ENCODE results near the gene NR1D1.

Gene NR1D1

DNA sequence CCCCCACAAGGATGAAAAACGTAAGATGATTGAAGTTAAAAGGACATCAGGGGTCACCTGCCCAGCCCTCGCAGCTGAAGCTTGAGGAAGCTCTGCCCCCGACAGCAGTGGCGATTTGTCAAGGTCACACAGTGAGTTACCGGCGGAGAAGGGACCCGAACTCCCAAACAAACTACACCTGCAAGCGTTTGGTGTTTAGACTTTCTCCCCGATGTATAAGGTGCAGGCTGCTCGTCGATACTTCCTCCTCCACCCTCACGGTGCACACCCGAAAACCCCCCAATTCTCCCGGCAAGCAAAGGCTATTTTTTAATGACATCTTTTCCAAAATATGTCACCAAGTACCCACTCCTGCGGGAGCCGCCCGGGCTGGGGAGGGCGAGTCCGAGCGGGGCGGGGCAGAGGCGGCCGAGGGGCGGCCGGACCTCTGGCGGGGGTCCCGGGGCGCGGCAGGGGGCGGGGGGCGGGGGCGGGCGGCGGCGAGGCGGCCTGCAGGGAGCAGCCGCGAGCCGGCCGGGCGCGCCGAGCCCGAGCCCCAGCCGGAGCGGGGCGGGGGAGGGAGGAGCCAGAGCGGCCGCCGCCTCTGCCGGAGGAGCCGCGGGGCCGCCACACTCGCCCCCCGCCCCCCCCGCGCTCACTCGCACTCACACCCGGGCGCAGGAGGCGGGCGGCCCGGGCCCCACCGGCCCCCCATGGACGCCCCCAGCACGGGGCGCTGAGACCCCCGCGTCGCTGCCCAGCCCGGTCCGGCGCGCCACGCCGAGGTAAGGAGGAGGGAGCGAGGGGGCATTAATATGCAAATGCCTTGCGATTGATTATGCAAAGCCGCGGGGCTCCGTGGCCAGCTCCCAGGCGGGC lies 37.8 kb downstream of the NR1D1 start, which contains the start of gene THRA:
Gene THRA, plus strand, starts transcription at position 637 of the 858 bp plus-strand sequence. CDS start 11,524 bp downstream, outside the sequence.
- peak; percentile 77 for DNase-seq

DNA sequence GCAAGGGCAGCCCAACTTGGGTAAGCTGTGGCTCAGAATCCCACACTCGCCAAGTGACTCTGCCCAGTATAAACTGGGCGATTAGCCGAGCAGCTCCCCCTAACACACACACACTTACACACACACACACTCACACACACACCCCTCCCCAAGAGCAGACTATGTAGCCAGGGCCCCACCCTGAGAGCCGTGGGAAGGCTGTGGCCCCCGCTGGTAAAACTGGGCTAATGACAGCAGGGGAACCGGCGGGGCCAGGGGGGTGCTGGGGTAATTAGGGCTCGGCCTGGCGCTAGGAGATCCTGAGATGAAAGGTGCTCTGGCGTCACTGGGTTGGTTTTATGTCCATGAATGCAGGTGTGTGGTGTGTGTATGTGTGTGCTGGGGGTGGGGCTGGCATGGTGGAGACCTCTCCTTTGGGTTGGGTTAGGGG lies 38.8 kb downstream of the NR1D1 start:
- DNase-seq = no peak
- no peak for ATAC-seq

More for the DNA sequence above, 37.8 kb downstream of the NR1D1 start, which contains the start of gene THRA:
- ATAC-seq = peak; percentile 74

DNA sequence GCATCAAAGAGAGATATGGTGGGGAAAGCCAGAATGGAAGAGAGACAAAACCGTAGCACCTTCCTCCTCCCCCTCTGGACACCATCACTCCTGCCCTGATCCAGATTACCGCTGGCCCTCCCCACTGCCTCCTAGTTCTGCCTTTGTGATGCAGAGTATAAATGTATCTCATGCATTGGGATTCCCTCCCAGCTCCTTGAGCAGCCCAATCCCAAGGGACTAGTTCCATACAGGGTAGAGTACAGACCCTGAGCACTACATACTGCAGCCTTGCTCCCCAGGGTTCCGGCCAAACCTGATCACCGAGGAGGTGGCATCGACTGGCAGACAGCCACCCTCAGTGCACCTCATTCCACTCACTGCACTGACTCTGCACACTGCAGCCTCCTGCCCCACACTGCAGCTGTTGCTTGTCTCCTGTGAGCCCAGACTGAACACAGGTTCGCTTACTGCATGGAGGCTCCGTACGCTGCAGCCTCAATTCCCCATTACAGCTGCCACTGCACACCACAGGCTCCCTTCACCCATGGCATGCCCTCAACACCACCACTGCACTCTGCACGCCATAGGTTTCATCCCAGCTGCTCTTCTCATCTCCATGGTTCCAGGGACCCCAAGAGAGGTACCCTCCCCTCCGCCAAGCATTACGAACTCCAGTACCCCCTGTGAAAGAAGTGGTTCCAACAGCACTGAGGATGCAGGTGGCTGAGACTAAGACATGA lies 39.3 kb downstream of the NR1D1 start:
- no peak for ATAC-seq

DNA sequence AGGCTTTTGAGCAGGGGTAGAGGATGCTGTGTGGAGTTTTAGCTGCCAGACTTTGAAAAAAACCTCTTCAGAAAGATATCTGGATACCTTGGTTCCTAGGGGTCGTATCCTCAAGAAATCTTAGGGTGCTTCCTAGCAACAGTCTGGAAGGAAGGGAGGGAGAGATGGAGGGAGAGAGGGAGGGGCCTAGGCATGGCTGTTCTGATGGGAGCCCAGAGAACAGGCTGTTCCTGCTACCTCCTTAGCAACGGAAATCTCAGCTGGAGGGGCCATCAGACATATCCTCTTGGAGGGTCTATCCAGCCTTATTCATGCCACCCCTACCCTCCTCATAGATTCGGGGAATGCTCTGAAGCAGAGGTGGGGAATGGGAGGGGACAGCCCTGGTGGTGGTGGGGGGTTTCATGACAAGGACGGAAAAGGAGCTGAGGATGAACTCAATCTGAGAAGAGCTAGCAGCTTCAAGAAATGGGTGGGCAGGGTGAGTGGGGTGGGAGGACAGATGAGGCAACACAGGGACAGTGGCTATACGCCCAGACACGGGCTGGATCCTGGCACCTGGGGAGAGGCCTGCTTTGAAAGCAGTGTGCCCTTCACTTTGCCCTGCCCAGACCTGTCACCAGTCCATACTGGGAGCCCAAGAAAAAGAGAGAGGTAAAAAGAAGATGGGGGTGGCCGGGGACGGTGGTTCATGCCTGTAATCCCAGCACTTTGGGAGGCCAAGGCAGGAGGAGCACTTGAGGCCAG lies 40.5 kb downstream of the NR1D1 start:
- DNase-seq = no peak
- no peak for ATAC-seq

More for the DNA sequence above, 39.3 kb downstream of the NR1D1 start:
- DNase-seq = no peak

DNA sequence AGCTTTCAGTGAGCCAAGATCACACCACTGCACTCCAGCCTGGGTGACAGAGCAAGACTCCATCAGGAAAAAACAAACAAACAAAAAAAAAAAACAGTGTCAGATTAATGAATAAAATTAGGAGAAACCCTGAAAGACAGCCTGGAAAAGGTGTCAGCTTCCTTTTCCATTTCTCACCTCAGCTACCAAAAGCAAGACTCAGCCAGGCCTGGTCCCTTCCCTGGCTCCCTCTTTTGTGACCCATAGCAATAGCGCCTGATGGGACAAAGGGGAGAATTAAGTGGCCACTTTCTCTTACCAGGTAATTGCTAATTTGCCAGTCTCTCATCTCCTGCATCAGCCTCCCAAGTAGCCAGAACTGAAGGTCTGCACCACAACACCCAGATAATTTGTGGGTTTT lies 41.5 kb downstream of the NR1D1 start:
- DNase-seq (no peak), ATAC-seq (no peak)

DNA sequence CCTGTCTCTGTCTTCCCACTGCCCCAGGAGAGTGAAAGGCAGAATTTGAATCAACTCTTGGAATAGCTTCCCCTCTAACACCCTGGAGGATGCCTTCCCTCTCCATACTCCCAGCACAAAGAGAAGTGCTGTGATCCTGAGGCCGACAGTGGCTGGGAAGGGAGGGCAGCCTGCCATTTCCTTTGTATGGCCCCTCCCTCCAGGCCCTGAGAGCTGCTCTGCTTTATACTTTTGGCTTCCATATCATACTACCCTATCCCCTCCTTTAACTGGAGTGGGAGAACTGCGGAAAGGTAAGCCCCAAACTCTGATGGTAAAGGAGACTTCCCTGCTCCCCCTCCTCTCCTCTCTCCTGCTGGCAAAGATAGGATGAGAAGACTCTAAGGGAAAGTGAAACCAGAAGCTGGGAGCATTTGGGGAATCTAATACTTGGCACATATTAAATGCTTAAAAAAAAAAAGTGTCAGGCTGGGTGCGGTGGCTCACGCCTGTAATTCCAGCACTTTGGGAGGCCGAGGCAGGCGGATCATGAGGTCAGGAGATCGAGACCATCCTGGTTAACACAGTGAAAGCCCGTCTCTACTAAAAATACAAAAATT lies 42.1 kb downstream of the NR1D1 start:
- ATAC-seq = no peak
- no peak for DNase-seq

DNA sequence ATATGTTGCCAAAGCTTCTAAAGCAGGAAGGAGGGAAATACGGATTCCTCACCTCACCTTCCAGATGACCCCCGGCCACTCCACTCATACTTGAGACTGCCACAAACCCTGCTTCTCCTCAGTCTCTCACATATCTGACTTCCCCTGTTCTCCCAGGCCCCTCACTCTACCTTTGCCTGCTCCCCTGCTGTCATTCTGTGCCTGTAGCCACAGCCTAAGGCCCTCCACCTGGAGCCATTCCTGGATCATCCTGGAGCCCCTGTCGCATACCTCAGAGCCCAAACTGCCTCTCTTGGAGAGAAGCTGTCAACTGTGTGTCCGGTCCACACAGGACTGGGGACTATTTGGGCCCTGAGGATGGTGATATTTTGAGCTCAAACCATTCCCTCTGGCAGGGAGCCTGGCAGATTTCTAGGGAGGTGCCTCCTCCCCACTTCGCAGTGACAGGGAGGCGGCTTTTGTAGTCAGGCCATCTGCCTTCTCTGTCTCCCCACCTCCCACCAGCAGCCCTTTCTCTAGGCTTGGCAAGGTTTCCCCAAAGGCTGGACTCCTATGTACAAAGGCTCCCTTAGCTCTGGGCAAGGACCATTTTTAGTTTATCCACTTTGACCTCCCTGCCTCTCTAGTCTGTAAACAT lies 43.9 kb downstream of the NR1D1 start:
- DNase-seq (no peak), ATAC-seq (no peak)
